HCT116 (cell line): ENCODE data around the gene PTPRZ1. TPM values are rescaled to one million over a fixed set of nuclear protein-coding genes. Genes with fewer than 3 reads are reported as not detected.

Source experiments
- ATAC-seq: fragments of 200-7000 bp; cut with Tn5 transposase; 2 replicates; pipeline ENCODE4 v1.9.1; 2020; ENCODE audit warnings: mild to moderate bottlenecking, moderate library complexity
- Bru-seq: library from RNA; stranded (reverse); fragments of 400-500 nt; gene quantifications from one replicate; lab custom pipeline; 2021; lab: Mats Ljungman, UMichigan
- BruChase-seq, 2 experiments: library from RNA; stranded (reverse); fragments of 400-500 nt; gene quantifications; one replicate each; lab custom pipeline; 2021; lab: Mats Ljungman, UMichigan
- BruUV-seq: library from RNA; stranded (reverse); fragments of 400-500 nt; replicated peaks from 2 replicates; lab custom pipeline; 2021; lab: Mats Ljungman, UMichigan
- CTCF ChIA-PET: fragments of 300-600 bp; sonication (Branson Sonifier 250); formaldehyde crosslinking; loops from one replicate; lab custom pipeline; 2021; ENCODE audit warnings: antibody characterized with exemption; lab: Charles Lee
- POLR2A ChIA-PET: fragments of 300-600, 350-600 bp; sonication (Branson Sonifier 250); formaldehyde crosslinking; loops from one replicate; lab custom pipeline; 2021; ENCODE audit warnings: antibody characterized with exemption; lab: Charles Lee
- RAD21 ChIA-PET, 2 experiments: fragments of 300-600 bp; sonication (Branson Sonifier 250); formaldehyde crosslinking; loops; one replicate each; lab custom pipeline; 2023; ENCODE audit warnings: low total read pairs in 2 of 2; ENCODE audit not compliant: uncharacterized antibody in 2 of 2, unreplicated experiment in 2 of 2, low non-redundant PET in 1 of 2; lab: Charles Lee
- DNase-seq: peaks from one replicate; pipeline ENCODE4 v3.0.0-alpha.2; 2010; ENCODE audit warnings: low read depth, low spot score
- H2AFZ ChIP-seq: fragments of 200-600 bp; shearing (Covaris generic), sonication (generic); 2 replicates; pipeline ENCODE4 v1.6.1; 2017; ENCODE audit warnings: low read depth, mixed run types, mixed read lengths, antibody characterized with exemption, low read length; ENCODE audit not compliant: poor library complexity, severe bottlenecking
- H3K27ac ChIP-seq: 2 replicates; pipeline ENCODE4 v1.5.1; 2012; ENCODE audit warnings: low read depth, low read length
- H3K27me3 ChIP-seq: fragments of 200-600 bp; sonication (generic); 2 replicates; pipeline ENCODE4 v1.6.1; 2016; ENCODE audit warnings: mixed run types, low read length, mixed read lengths; ENCODE audit not compliant: insufficient read depth
- H3K36me3 ChIP-seq, 2 experiments: fragments of 200-500 bp in 1 of 2; fragments of 200-600 bp in 1 of 2; sonication (Bioruptor generic) in 1 of 2; sonication (generic) in 1 of 2; 2 replicates each; pipeline versions ENCODE4 v1.5.1 to v1.6.1; 2014 to 2016; ENCODE audit warnings: low read length in 2 of 2, inconsistent platforms in 1 of 2, mixed read lengths in 1 of 2, mixed run types in 1 of 2; ENCODE audit not compliant: insufficient read depth in 2 of 2, control insufficient read depth in 1 of 2
- H3K4me1 ChIP-seq, 2 experiments: fragments of 200-600 bp in 1 of 2; sonication (generic) in 1 of 2; 2 replicates each; pipeline versions ENCODE4 v1.5.1 to v1.6.1; 2012 to 2017; ENCODE audit warnings: low read length in 2 of 2, inconsistent platforms in 1 of 2, mild to moderate bottlenecking in 1 of 2, mixed read lengths in 1 of 2, mixed run types in 1 of 2, moderate library complexity in 1 of 2; ENCODE audit not compliant: insufficient read depth in 2 of 2, control insufficient read depth in 1 of 2
- H3K4me2 ChIP-seq: fragments of 200-600 bp; sonication (generic); 2 replicates; pipeline ENCODE4 v1.6.1; 2017; ENCODE audit warnings: mixed run types, low read length, mixed read lengths
- H3K4me3 ChIP-seq, 2 experiments: fragments of 200-600 bp in 1 of 2; sonication (generic) in 1 of 2; replicated peaks in 1 of 2; 2 replicates each; pipeline ENCODE4 v1.5.1; 2011 to 2016; ENCODE audit warnings: low read length in 2 of 2, control low read depth in 1 of 2, low read depth in 1 of 2, mild to moderate bottlenecking in 1 of 2, mixed read lengths in 1 of 2, mixed run types in 1 of 2
- H3K79me2 ChIP-seq: fragments of 200-600 bp; sonication (generic); 2 replicates; pipeline ENCODE4 v1.6.1; 2017; ENCODE audit warnings: mild to moderate bottlenecking, mixed run types, low read length, moderate library complexity, mixed read lengths; ENCODE audit not compliant: insufficient read depth
- H3K9ac ChIP-seq: fragments of 200-600 bp; sonication (generic); 2 replicates; pipeline ENCODE4 v1.6.1; 2016; ENCODE audit warnings: low read length, mixed read lengths
- H3K9me2 ChIP-seq: fragments of 200-600 bp; sonication (generic), shearing (Covaris generic); 2 replicates; pipeline ENCODE4 v1.6.1; 2017; ENCODE audit warnings: mixed run types, mild to moderate bottlenecking, moderate library complexity; ENCODE audit not compliant: insufficient read depth
- H3K9me3 ChIP-seq, 2 experiments: fragments of 200-500 bp in 1 of 2; fragments of 200-600 bp in 1 of 2; sonication (Bioruptor generic) in 1 of 2; sonication (generic) in 1 of 2; 2 replicates each; pipeline ENCODE4 v1.6.1; 2014 to 2017; ENCODE audit warnings: low read length in 2 of 2, mixed read lengths in 2 of 2, inconsistent platforms in 1 of 2, low read depth in 1 of 2, mild to moderate bottlenecking in 1 of 2, mixed run types in 1 of 2, moderate library complexity in 1 of 2; ENCODE audit not compliant: control insufficient read depth in 1 of 2, insufficient read depth in 1 of 2
- H4K20me1 ChIP-seq: fragments of 200-600 bp; sonication (generic), shearing (Covaris generic); 2 replicates; pipeline ENCODE4 v1.6.1; 2017; ENCODE audit warnings: mixed run types, mild to moderate bottlenecking, moderate library complexity; ENCODE audit not compliant: insufficient read depth
- ATF3 ChIP-seq: IDR thresholded peaks from 2 replicates; pipeline ENCODE4 v1.6.1; 2012
- CBX3 ChIP-seq: IDR thresholded peaks from 2 replicates; pipeline ENCODE4 v1.6.1; 2012; ENCODE audit warnings: low read depth
- CEBPB ChIP-seq: IDR thresholded peaks from 2 replicates; pipeline ENCODE4 v1.6.1; 2012; ENCODE audit warnings: low read depth
- CTCF ChIP-seq, 3 experiments: fragments of 200-600 bp in 1 of 3; sonication (generic) in 1 of 3; IDR thresholded peaks in 2 of 3; conservative IDR thresholded peaks in 1 of 3; 2 replicates each; pipeline ENCODE4 v1.5.1; 2012 to 2017; ENCODE audit warnings: low read depth in 2 of 3, low read length in 2 of 3, antibody characterized with exemption in 1 of 3, borderline replicate concordance in 1 of 3, control low read depth in 1 of 3, mild to moderate bottlenecking in 1 of 3, mixed read lengths in 1 of 3, mixed run types in 1 of 3, moderate library complexity in 1 of 3; ENCODE audit not compliant: insufficient read depth in 1 of 3
- EGR1 ChIP-seq: IDR thresholded peaks from 2 replicates; pipeline ENCODE4 v1.6.1; 2012; ENCODE audit warnings: low read depth
- ELF1 ChIP-seq: IDR thresholded peaks from 2 replicates; pipeline ENCODE4 v1.6.1; 2012; ENCODE audit warnings: low read depth, borderline replicate concordance
- JUND ChIP-seq: IDR thresholded peaks from 2 replicates; pipeline ENCODE4 v1.6.1; 2012
- MAX ChIP-seq: IDR thresholded peaks from 2 replicates; pipeline ENCODE4 v1.6.1; 2012
- POLR2AphosphoS5 ChIP-seq: IDR thresholded peaks from 2 replicates; pipeline ENCODE4 v1.6.1; 2011; ENCODE audit warnings: mild to moderate bottlenecking, low read depth, low read length, moderate library complexity
- RAD21 ChIP-seq: IDR thresholded peaks from 2 replicates; pipeline ENCODE4 v1.6.1; 2012; ENCODE audit warnings: low read depth, mild to moderate bottlenecking
- REST ChIP-seq: IDR thresholded peaks from 2 replicates; pipeline ENCODE4 v1.6.1; 2012; ENCODE audit warnings: low read depth
- SIN3A ChIP-seq: IDR thresholded peaks from 2 replicates; pipeline ENCODE4 v1.6.1; 2012; ENCODE audit warnings: low read depth
- SP1 ChIP-seq: IDR thresholded peaks from 2 replicates; pipeline ENCODE4 v1.6.1; 2012; ENCODE audit warnings: low read depth
- SRF ChIP-seq: IDR thresholded peaks from 2 replicates; pipeline ENCODE4 v1.6.1; 2012; ENCODE audit warnings: low read depth
- TCF7L2 ChIP-seq: IDR thresholded peaks from 2 replicates; pipeline ENCODE4 v1.7.0; 2011; ENCODE audit warnings: borderline replicate concordance, inconsistent platforms; ENCODE audit not compliant: insufficient read depth, insufficient read length; ENCODE audit errors: extremely low read depth
- YY1 ChIP-seq: IDR thresholded peaks from 2 replicates; pipeline ENCODE4 v1.6.1; 2011; ENCODE audit warnings: low read length, low read depth, moderate library complexity, mild to moderate bottlenecking; ENCODE audit not compliant: insufficient replicate concordance; ENCODE audit errors: extremely low read depth
- ZBTB33 ChIP-seq: IDR thresholded peaks from 2 replicates; pipeline ENCODE4 v1.6.1; 2011; ENCODE audit warnings: mild to moderate bottlenecking, low read length, moderate library complexity; ENCODE audit not compliant: insufficient replicate concordance; ENCODE audit errors: extremely low read depth
- ZFX ChIP-seq: fragments of 450-650 bp; IDR thresholded peaks from 2 replicates; pipeline ENCODE4 v1.6.1; 2017
- intact Hi-C: fragments of 100-400 bp; cut with micrococcal nuclease; formaldehyde crosslinking; loops from 2 replicates; pipeline ENCODE4 v1.10.0; 2022
- long read RNA-seq: library from polyadenylated mRNA; unstranded; transcript quantifications from one replicate; pipeline ENCODE4 v2.0.0, GENCODE V29; 2021; ENCODE audit not compliant: unreplicated experiment
- polyA plus RNA-seq: library from polyadenylated mRNA; unstranded; fragments of >200 nt; gene quantifications from 2 replicates; pipeline ENCODE4 v1.2.1, GENCODE V29; 2012; ENCODE audit warnings: missing spikeins
- total RNA-seq: library from RNA; stranded (reverse); gene quantifications from one replicate; pipeline ENCODE4 v1.2.1, GENCODE V29; 2021; ENCODE audit not compliant: unreplicated experiment

PTPRZ1 gene
- total RNA-seq (0.25 TPM), Bru-seq, nascent RNA (percentile 9 among the genes with signal in this experiment), BruChase-seq, experiment 1, labeled RNA remaining after a 6-hour chase (percentile 10 among the genes with signal in this experiment), BruChase-seq, experiment 2, labeled RNA remaining after a 2-hour chase (percentile 11 among the genes with signal in this experiment)
- polyA plus RNA-seq: 0.05 and 0.36 TPM in 2 replicates
- long read RNA-seq: 0 reads

GRCh38 chr7:121872831-121873288 lies at the start of gene PTPRZ1:
PTPRZ1 (plus strand) TSS chr7:121873161; CDS start chr7:121873500, 339 bp downstream.
- intact Hi-C loops: no loop called here
- H3K27ac ChIP-seq: no peak within 1 kb of the TSS
- no peaks in the 10 kb centered on the region for H3K4me1 ChIP-seq
- CTCF ChIA-PET: no interaction called here
- no peaks in the 10 kb centered on the region for H3K27me3 ChIP-seq
- DNase-seq: no peak
- H2AFZ ChIP-seq: no peak within 1 kb of the TSS
- H4K20me1 ChIP-seq: no peaks in the 10 kb centered on the region
- no peak within 1 kb of the TSS for H3K4me3 ChIP-seq
- POLR2A ChIA-PET: no interaction called here
- no peaks in the 10 kb centered on the region for H3K36me3 ChIP-seq
- no peak within 1 kb of the TSS for H3K4me2 ChIP-seq
- no peak for ATAC-seq
- H3K9me2 ChIP-seq: no peaks in the 10 kb centered on the region
- no peak for TF ChIP-seq ZBTB33
- no peak for TF ChIP-seq JUND
- TF ChIP-seq CEBPB: no peak
- no peak for TF ChIP-seq CBX3
- no peak for TF ChIP-seq EGR1
- TF ChIP-seq TCF7L2: no peak
- TF ChIP-seq ZFX: no peak
- TF ChIP-seq SP1: no peak
- no peak for TF ChIP-seq REST
- no peak for TF ChIP-seq POLR2AphosphoS5
- no peak for TF ChIP-seq YY1
- no peak for TF ChIP-seq MAX
- no peak for TF ChIP-seq ATF3
- no peak for TF ChIP-seq ELF1
- no peak for TF ChIP-seq CTCF (IDR thresholded peaks at IDR 0.05 in 2 of 3, conservative IDR thresholded peaks at IDR 0.05 in 1 of 3; ENCODE audit: borderline replicate concordance in 1 of 3, insufficient read depth in 1 of 3, low read depth in 2 of 3, low read length in 2 of 3)
- TF ChIP-seq SIN3A: no peak
- TF ChIP-seq RAD21: no peak
- TF ChIP-seq SRF: no peak
- TF ChIP-seq, all 23 proteins: peak for 0
- no peaks in the 10 kb centered on the region for H3K9me3 ChIP-seq
- no peak within 1 kb of the TSS for H3K9ac ChIP-seq
- no peaks in the 10 kb centered on the region for H3K79me2 ChIP-seq
- RAD21 ChIA-PET: no interaction called here
- BruUV-seq: no TSS peak
